NCI-H226 (cell line): ENCODE data around the gene MAPK8IP3.

Source experiments
- DNase-seq: peaks from one replicate; pipeline ENCODE4 v3.0.0-alpha.2; 2015

MAPK8IP3 gene

GRCh38 chr16:1818204-1818872 is 112.3 kb downstream of the MAPK8IP3 start:
- DNase-seq, result no peak

GRCh38 chr16:1818873-1819525 is 113.0 kb downstream of the MAPK8IP3 start:
- no peak for DNase-seq

DNA sequence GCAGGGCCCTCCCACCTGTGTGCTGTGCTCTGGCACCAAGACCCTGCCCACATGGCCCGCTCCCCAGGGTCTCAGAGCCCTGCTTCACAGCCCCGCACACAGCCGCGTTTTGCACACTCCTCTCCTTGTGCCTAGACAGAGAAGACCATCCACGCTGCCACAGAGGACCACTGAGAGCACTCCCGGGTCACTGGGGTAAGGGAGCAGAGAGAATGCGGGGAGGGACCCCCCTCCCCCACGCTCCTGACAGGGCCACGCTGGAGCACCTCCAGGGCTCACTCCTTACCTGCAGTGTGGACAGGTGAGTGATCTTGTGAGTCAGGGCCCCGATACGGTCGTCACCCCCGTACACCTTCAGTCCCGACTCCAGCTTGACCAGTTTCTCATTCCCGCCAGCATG is 113.6 kb downstream of the MAPK8IP3 start:
- no peak for DNase-seq
